ENCODE data around the gene ADAMTS17.

Gene ADAMTS17

GRCh38 chr15:100248236-100248635 is 93.5 kb downstream of the ADAMTS17 start:
- no peak for DNase-seq (ENCODE audit: low read depth)

DNA sequence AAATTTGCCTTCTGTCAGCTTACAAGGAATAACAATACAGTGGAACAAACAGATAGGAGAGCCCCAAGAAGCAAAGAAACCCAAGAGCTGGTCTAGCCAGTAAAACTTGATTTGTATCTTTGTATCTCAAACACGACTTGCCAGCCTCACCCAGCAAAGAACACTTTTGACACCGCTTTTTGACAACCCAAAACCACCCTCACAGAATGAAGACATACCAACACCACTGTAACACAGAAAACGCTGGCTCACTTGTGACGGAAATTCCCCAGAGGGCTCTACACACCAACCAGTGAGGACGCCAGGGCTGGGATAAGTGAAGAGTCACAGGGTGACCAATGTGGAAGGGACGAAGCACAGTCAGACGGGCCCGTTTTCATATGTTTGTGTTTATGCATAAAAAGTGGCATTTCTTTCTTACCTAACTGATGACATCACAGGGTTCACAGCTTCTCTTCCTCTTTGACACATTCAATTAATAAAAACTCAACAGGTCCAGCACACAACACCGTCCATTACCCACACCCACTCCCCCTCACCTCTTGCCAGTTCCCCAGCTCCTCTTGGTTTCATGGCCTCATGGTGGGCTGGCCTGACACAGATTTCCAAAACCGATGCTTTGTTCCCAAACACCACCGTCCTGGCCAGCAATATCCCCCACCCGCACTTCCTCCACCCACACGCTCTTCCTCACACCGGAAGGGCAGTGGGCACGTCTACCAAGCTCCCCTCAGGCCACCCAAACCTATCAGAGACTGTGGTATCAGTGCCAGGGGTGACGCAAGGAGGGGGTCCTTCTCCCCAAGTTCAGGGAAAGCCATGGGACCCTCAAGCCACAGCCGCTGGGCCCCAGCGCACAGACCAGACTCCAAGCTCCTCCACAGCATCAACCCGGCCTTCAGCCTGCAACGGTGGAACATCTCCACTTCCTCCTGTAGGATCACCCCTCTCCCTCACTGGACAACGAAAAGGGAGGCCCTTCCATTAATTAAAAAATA is 94.2 kb downstream of the ADAMTS17 start:
- DNase-seq (ENCODE audit: low read depth) = no peak

DNA sequence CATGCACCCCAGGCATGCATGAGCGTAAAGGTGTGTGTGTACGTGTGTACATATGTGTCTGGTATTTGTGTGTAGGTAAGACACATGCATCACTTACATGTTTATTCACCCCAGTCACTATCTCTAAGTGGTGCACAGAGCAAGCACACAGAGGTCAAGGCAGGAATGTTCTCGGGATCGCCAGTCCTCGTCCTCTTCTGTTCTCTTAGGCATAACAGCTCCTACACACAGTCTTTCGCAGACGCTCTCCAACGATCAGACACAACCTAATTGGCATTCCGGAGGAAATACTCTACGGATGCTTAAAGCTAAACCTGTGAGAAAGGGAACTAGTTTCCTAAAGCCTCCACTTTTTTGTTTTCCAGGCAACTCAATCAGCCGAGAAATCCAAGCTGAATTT is 95.9 kb downstream of the ADAMTS17 start:
- DNase-seq (ENCODE audit: low read depth) = no peak

GRCh38 chr15:100245487-100245820 is 96.3 kb downstream of the ADAMTS17 start:
- no peak for DNase-seq (ENCODE audit: low read depth)

- DNase-seq (ENCODE audit: low read depth) = no peak
Observed at GRCh38 chr15:100244796-100245486, 96.8 kb downstream of the ADAMTS17 start.

DNA sequence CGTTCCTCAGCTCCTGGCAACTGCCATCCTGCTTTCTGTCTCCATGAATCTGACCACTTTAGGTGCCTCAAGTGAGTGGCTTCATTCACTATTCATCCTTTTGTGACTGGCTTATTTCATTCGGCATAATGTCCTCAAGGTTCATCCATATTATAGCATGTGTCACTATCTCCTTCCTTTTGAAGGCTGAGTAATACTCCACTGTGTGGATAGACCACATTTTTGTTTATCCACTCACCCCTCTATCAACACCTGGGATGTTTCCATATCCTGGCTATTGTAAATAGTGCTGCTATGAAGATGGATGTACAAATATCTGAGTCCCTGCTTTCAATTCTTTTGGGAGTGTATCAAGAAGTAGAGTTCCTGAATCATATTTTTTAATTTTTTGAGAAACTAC is 98.8 kb downstream of the ADAMTS17 start:
- no peak for DNase-seq (ENCODE audit: low read depth)

DNA sequence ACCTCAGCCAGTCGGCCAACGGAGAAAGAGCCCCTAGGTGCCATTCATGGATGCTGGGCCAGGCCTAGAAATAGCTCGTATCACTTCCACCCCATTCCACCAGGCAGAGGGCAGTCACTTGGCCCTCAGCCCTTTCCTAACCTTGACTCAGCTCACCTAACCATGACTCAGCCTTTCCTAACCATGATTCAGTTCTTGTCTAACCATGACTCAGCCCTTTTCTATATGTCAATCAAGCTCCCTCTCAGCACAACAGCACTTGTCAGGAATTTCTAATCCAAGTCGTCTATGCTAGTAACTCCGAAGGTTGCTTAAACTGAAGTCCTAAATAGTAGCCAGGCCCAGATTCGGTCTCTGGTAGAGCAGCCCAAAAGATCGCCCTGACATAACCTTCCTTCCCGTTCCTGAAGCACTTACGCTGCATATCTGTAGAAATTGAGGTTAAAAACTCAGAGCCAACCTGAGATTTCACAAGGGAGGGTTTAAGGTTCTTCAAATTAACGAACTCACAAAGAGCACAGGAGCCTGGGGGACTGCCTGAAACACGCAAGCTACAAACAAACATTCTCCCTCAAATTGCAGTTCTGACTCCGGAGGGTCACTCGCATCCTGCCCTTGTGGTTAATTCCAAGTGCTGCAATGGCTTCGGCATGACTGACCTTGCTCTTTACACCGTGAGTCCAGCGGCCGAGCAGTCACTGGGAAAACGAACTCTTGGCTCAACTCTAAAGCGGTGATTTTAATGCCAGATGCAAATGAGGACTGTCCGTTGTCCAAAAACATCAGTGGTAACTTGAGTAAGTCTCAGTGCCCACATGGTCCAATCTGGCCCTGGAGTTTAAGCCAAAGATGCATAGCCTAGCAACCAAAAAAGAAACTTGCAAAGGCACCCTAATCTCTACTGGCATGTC is 99.9 kb downstream of the ADAMTS17 start:
- no peak for DNase-seq (ENCODE audit: low read depth)

DNA sequence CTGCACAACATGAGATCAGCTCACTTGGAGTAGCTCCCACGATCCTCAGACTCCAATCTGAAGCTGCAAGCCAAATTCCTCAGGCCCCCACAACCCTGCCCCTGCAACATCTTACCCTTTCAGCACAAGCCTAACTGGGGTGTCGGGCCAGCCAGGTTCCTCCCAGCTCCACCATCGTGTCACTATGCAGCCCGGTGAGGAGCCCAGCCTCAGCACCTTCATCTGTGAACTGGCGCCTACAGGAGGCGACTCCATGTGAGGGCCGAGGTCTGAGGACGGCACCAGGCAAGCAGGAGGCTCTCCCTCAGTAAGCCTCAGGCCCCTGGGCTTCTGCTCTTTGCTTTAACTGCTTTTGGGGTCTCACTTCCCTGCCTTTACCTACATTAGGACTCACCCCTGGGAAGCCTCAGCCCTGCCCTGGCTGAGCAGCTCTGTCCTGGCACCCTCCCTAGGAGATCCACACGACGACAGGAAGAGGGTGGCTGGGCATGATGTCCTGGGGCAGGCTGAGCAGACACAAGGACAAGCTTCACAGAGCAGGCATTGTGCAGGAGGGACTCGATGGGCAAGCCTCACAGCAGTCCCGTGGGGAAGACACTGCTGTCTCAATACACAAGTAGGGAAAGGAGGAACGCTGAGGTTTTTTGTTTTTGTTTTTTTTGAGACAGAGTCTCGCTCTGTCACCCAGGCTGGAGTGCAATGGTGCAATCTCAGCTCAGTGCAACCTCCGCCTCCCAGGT is 104.6 kb downstream of the ADAMTS17 start:
- DNase-seq (ENCODE audit: low read depth) = no peak

DNA sequence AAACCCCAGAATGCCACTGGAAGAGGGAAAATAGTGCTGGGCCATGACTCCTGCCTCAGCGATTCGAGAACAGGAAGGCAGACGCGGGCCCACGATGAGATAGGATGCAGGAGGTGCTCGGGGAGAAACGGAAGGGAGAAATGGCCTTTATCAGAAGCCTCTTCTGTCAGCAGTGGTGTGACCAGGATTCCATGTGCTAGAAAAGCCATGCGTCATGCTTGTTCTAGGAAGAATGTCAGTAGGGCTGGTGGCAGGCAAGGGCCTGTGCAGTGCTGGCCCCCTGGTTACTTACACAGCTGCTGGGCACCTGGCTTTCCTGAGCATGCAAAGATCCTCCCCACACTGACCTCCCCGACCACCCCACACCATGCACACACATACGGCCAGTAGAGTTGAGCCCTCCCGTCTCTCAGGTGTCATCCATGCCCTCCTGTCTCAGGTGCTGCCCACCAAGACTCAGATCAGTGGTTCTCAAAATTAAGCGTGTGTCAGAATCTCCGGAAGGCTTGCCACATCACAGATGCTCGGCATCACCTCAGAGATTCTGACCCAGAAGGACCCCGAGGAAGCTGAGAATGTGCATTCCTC is 106.7 kb downstream of the ADAMTS17 start:
- no peak for DNase-seq (ENCODE audit: low read depth)

DNA sequence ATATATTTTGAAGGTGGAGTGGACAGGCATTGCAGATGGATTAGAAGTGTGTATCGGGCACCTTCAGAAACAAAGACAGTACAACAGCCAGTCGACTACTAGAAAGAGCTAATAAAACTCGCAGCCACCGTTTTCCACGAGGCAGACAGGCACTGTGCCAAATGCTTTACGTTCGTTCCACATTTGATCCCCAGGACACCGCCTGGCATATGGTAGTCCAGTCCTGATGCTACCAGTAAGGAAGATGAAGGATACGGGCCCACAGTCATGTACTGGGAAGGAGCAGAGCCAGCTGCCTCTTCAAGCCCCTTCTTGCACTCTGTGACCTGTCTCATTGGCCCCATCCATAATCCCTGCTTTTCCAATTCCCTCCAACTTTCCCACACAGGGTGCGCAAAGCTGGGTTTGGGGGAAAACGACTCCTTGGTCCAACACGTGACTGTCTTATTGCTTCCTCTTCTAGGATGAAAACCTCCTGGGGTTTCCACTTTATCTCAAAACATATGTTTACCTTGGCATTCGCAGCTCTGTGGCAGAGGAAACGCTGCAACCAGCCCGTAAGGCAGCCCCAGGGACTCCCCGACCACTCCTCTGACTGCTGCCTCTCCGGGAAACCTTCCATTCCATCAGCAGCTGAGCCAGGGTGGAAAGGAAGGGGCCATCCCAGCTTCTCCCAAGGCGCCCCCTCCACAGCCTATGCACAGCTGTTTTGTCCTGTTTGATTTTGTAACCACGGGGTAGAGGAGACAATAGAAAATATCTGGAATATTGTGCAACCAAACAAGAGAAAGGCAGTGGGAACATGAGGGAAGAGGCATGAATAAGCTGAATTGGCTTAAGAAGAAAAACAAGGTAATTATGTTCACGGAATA is 107.4 kb downstream of the ADAMTS17 start:
- DNase-seq (ENCODE audit: low read depth) = no peak

- no peak for DNase-seq (ENCODE audit: low read depth)
Observed at GRCh38 chr15:100230784-100231183, 111.0 kb downstream of the ADAMTS17 start.

DNA sequence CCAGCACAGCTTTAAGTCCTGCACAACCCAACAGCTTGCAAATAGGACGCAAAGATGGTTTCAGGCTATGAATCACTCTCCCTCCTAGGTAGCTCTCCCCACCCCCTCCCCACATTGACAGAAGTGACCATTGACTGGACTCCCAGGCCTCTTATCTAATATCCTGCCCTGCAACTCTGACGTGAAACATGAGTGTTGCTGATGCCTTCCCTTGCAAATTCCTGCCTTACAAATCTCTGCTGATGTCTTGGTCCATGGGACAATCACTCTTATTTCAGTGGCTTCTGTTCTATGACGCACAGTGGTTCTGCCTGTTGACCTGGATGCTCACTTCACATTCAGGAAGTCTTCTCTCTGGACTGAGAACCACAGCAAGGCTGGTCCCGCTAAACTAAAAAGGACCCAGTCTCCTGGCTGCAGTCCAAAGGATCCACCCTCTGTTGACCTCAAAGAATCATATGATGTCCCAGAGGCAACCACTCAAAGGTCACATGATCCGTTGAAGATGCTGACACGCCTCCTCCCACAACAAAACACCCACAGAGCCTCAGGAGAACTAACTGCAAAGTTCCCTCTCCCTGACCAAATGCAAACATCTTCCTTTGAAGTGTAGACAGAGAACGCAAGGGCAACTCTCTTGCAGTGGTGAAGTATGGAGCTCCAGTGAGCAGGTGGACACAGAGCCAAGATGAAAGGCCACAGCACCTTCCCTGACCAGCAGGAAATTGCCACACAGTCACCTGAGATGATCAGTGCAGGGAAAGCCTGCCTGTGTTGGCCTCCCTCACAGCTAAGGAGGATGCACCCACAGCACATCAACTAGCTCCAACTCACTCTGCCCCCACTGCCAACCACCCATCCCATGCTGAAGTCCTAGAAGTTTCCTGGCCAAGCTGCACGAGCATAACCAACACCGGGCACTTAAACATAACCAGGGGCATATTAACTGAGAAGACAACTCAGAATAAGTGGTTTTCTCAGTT is 112.3 kb downstream of the ADAMTS17 start:
- no peak for DNase-seq (ENCODE audit: low read depth)

GRCh38 chr15:100227781-100228180 is 114.0 kb downstream of the ADAMTS17 start:
- DNase-seq (ENCODE audit: low read depth) = no peak

- no peak for DNase-seq (ENCODE audit: low read depth)
Observed at GRCh38 chr15:100226107-100226506, 115.7 kb downstream of the ADAMTS17 start.

DNA sequence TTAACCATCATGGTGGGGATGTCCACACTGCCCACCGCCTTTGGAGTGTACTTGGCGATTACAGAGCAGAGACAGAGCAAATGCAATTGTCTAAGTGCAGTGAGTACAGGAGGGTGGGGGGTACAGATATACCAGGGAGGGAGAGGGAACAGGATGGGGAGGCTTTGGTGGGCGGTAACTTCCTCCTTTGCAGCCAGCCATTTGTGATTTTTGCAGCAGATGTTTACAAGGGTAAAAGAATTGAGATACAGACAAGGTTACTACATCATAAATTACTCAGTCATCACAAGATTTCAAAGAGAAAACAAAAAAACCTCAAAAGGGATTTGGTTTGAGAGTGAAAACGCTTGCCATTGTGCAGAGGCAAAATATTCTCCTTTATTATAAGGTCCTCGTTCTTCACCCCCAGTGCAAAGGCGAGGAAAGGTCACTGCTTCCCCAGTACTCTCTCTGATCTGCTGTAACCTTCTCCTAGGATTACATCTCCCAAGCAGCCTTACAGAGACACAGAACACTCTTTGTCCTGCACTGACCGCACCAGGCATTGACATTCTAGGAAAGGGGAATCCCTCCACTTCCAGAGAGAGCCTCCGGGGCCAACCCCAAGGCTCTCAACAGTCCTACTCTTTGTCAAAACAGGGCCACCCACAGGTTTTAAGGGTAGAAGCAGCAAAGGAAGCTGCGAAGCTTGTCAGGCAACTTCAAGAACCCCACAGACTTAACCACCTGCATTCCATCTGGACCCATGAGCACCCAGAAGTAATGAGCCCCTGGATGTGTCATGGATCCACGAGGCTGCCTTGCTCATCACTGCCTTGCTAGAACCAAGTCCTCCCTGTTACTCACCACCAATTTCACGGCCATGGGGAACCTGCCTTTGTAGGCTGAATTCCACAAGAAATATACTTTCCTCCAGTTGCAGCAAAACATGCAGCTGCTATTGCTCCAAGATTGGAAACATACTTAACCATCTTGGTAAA is 117.3 kb downstream of the ADAMTS17 start:
- DNase-seq (ENCODE audit: low read depth) = no peak

GRCh38 chr15:100222349-100222715 is 119.4 kb downstream of the ADAMTS17 start:
- no peak for DNase-seq (ENCODE audit: low read depth)

GRCh38 chr15:100221471-100222348 is 120.1 kb downstream of the ADAMTS17 start:
- no peak for DNase-seq (ENCODE audit: low read depth)
